Upper lobe of left lung (tissue), 6 donors: Measurements from ENCODE around the gene CDH7. TPM values are rescaled to one million over a fixed set of nuclear protein-coding genes. Genes with fewer than 3 reads are reported as not detected.

Experiments used
- ATAC-seq, 2 donors: fragments of 200-7000 bp; cut with Tn5 transposase; one replicate each; pipeline ENCODE4 v1.9.1; 2022; ENCODE audit warnings: mild to moderate bottlenecking in 2 of 2, moderate library complexity in 2 of 2; ENCODE audit not compliant: low FRiP score in 2 of 2
- DNase-seq, 2 donors: peaks; one replicate each; pipeline ENCODE4 v3.0.0-alpha.2; 2019 to 2020
- H3K27ac ChIP-seq, 4 donors: fragments of 200-600 bp; sonication (generic); one replicate each; pipeline ENCODE4 v1.5.1; 2016 to 2019
- H3K27me3 ChIP-seq, 4 donors: fragments of 200-600 bp; sonication (generic); one replicate each; pipeline ENCODE4 v1.5.1; 2017 to 2019
- H3K36me3 ChIP-seq, 4 donors: fragments of 200-600 bp; sonication (generic); one replicate each; pipeline ENCODE4 v1.5.1; 2016 to 2019
- H3K4me1 ChIP-seq, 4 donors: fragments of 200-600 bp; sonication (generic); one replicate each; pipeline ENCODE4 v1.5.1; 2018 to 2019
- H3K4me3 ChIP-seq, 4 donors: fragments of 200-600 bp; sonication (generic); one replicate each; pipeline ENCODE4 v1.5.1; 2017 to 2019; ENCODE audit warnings: mild to moderate bottlenecking in 2 of 4, moderate library complexity in 1 of 4
- H3K9me3 ChIP-seq, 4 donors: fragments of 200-600 bp; sonication (generic); one replicate each; pipeline ENCODE4 v1.5.1; 2018 to 2019
- EP300 ChIP-seq, 4 donors: sonication (generic); formaldehyde crosslinking; IDR thresholded peaks; one replicate each; pipeline ENCODE4 v1.5.1; 2017; ENCODE audit warnings: antibody characterized with exemption in 4 of 4, control low read depth in 2 of 4
- POLR2A ChIP-seq, 4 donors: fragments of 450-650 bp; IDR thresholded peaks; one replicate each; pipeline ENCODE4 v1.5.1; 2016 to 2017; ENCODE audit warnings: antibody characterized with exemption in 4 of 4, mild to moderate bottlenecking in 2 of 4
- POLR2AphosphoS5 ChIP-seq, 2 donors: sonication (generic); formaldehyde crosslinking; IDR thresholded peaks; one replicate each; pipeline ENCODE4 v1.5.1; 2017; ENCODE audit warnings: antibody characterized with exemption in 2 of 2
- WGBS, 2 donors: methylation state at CpG; one replicate each; pipeline ENCODE4 v1.1.5; 2017 to 2018; 5-methylcytosine and 5-hydroxymethylcytosine counted together
- total RNA-seq, 6 donors: library from RNA; depleted of rRNA in 4 of 6; stranded (reverse); fragments of >200 nt in 4 of 6; gene quantifications; one replicate each; pipeline versions ENCODE4 v1.1.0 to v1.2.1, GENCODE V29; 2016 to 2021
- TF ChIP-seq, protein P1 (sequence below), 6 experiments: fragments of 450-650 bp in 4 of 6; fragments of 200-600 bp in 2 of 6; sonication (generic) in 2 of 6; IDR thresholded peaks; one replicate each; pipeline ENCODE4 v1.5.1; 2016 to 2019; ENCODE audit warnings: antibody characterized with exemption in 6 of 6
- donor health status: DM: no; HTN: no; CAD: no; lungs with moderate emphysema.
- donor health status: DM: no; HTN: yes; CAD: no; lungs with severe emphysema.

Gene CDH7
- total RNA-seq, 6 donors from 2014 or later = 0.13 to 0.20 TPM; not detected in 4

DNA sequence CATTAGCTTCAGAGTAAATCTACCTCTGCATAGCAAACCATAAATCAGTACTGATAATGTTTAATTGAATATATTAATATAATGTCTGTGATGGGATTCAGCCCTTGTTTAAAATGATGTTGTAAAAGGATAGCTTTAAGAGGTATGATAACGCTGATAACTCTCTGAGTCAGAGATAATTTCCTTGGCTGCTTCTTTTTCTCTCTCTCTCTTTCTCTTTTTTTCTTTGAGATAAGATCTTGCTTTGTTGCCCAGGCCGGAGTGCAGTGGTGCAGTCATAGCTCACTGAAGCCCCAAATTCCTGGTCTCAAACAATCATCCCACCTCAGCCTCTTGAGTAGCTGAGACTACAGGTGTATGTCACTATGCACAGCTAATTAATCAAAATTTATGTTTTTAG is 35.7 kb downstream of the CDH7 start:
- Histone ChIP-seq H3K9me3 (no peaks in the 10 kb centered on the region), H3K27ac (no peak overlapping the region), H3K36me3 (no peaks in the 10 kb centered on the region), H3K4me1 (no peaks in the 10 kb centered on the region), H3K4me3 (no peak overlapping the region), H3K27me3 (no peaks in the 10 kb centered on the region)
- 49 to 57% methylated on average over 2 of the region's 2 CpGs for WGBS, 2 donors
- TF ChIP-seq, protein P1, sequence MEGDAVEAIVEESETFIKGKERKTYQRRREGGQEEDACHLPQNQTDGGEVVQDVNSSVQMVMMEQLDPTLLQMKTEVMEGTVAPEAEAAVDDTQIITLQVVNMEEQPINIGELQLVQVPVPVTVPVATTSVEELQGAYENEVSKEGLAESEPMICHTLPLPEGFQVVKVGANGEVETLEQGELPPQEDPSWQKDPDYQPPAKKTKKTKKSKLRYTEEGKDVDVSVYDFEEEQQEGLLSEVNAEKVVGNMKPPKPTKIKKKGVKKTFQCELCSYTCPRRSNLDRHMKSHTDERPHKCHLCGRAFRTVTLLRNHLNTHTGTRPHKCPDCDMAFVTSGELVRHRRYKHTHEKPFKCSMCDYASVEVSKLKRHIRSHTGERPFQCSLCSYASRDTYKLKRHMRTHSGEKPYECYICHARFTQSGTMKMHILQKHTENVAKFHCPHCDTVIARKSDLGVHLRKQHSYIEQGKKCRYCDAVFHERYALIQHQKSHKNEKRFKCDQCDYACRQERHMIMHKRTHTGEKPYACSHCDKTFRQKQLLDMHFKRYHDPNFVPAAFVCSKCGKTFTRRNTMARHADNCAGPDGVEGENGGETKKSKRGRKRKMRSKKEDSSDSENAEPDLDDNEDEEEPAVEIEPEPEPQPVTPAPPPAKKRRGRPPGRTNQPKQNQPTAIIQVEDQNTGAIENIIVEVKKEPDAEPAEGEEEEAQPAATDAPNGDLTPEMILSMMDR (IDR thresholded peaks at IDR 0.05) = no peak
- no peak for TF ChIP-seq EP300 (IDR thresholded peaks at IDR 0.05)
- no peak for TF ChIP-seq POLR2AphosphoS5 (IDR thresholded peaks at IDR 0.05)
- TF ChIP-seq POLR2A (IDR thresholded peaks at IDR 0.05) = no peak
- ATAC-seq (no peak), DNase-seq (no peak)

DNA sequence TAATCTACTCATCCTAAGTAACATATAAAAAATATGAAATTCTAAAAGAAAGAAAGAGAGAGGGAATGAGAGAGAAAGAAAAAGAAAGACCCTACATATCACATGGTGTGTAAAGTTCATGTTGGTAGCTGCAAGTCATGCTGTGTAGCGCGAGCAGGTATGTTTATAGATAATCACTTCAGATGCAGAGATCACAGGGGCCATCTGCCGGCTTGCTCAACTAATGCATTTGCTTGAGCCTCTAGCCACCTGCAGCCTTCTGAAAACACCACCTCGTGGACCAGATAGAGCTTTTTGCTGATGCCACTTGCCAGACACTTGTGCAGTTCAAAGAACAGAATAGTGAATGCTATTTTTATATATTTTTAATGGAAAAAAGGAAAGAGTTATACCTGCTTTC is 37.6 kb downstream of the CDH7 start:
- no peaks in the 10 kb centered on the region for H3K9me3 ChIP-seq
- DNase-seq = no peak
- H3K27ac ChIP-seq = no peak overlapping the region
- no peaks in the 10 kb centered on the region for H3K36me3 ChIP-seq
- TF ChIP-seq POLR2A (IDR thresholded peaks at IDR 0.05) (no peak), POLR2AphosphoS5 (IDR thresholded peaks at IDR 0.05) (no peak), EP300 (IDR thresholded peaks at IDR 0.05) (no peak)
- TF ChIP-seq, protein P1 (IDR thresholded peaks at IDR 0.05) = no peak
- H3K27me3 ChIP-seq = no peaks in the 10 kb centered on the region
- H3K4me1 ChIP-seq = no peaks in the 10 kb centered on the region
- 47 to 54% methylated on average over 4 of the region's 4 CpGs for WGBS, 2 donors
- ATAC-seq = no peak
- no peak overlapping the region for H3K4me3 ChIP-seq

DNA sequence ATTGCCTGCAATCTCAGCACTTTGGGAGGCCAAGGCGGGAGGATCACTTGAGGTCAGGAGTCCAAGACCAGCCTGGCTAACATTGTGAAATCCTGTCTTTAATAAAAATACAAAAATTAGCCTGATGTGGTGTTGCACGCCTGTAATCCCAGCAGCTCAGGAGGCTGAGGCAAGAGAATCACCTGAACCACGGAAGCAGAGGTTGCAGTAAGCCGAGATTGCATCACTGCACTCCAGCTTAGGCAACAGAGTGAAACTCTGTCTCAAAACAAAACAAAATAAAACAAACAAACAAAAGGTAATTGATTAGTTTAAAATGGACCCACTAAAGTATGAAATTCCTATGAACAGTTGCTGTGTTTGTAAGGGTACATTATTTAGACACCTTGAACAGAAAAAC is 39.8 kb downstream of the CDH7 start:
- Histone ChIP-seq H3K4me3 (no peak overlapping the region), H3K27ac (no peak overlapping the region), H3K4me1 (no peaks in the 10 kb centered on the region), H3K27me3 (no peaks in the 10 kb centered on the region), H3K36me3 (no peaks in the 10 kb centered on the region), H3K9me3 (no peaks in the 10 kb centered on the region)
- DNase-seq (no peak), ATAC-seq (no peak)
- WGBS, 2 donors = 88 to 91% methylated on average over 4 of the region's 4 CpGs
- TF ChIP-seq, protein P1 (IDR thresholded peaks at IDR 0.05) = no peak
- TF ChIP-seq POLR2AphosphoS5 (IDR thresholded peaks at IDR 0.05) = no peak
- no peak for TF ChIP-seq EP300 (IDR thresholded peaks at IDR 0.05)
- no peak for TF ChIP-seq POLR2A (IDR thresholded peaks at IDR 0.05)

DNA sequence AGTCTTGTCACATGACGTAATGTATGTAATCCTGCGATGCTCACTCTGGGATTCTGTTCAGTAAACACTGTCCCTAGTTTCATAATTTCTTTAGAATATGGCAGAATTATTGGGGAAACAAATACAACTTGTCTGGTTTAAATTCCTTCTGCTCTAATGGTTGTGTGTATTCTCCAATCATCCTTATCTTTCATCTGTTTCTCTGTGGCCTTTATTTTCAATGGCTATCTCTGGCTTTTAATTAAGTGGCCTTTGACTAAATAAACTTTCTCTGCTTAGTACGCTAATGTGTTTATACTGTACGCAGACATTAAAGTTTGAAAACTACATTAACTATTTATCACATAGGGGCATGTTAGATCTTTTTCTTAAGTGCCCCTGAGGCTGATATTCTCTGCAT is 40.9 kb downstream of the CDH7 start:
- Histone ChIP-seq H3K27me3 (no peaks in the 10 kb centered on the region), H3K4me3 (no peak overlapping the region), H3K4me1 (no peaks in the 10 kb centered on the region), H3K36me3 (no peaks in the 10 kb centered on the region), H3K27ac (no peak overlapping the region), H3K9me3 (no peaks in the 10 kb centered on the region)
- WGBS, 2 donors = 65 to 69% methylated on average over 4 of the region's 4 CpGs
- DNase-seq = no peak
- TF ChIP-seq POLR2A (IDR thresholded peaks at IDR 0.05) (no peak), POLR2AphosphoS5 (IDR thresholded peaks at IDR 0.05) (no peak), EP300 (IDR thresholded peaks at IDR 0.05) (no peak)
- TF ChIP-seq, protein P1 (IDR thresholded peaks at IDR 0.05) = no peak
- no peak for ATAC-seq

DNA sequence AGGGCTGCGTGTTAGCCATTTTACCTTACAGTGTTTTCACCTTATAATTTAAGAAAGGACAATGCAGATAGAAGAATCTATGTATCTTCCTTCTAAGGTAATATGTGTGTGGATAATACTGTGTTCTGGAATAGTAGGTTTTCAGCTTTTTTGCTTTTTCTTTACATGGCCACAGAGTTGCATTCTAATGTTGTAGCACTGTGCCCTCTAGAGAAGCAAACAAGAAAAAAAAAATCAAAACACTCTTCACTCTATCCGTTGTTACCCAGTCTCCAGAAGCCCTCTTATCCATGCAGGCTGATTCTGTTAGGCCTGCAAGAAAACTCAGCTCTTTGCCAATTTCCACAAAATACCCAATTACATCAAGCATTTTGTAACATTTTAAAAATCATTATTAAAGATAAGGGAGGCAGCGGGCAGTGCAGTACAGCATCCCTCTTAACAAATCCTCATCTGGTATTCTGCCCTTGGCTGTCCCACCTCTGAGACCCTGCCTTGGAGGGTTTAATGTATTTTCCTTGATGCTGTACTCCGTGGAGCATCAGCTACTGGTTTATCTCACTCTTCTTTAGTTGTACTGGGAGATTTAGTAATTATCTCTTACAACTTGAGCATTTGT is 41.8 kb downstream of the CDH7 start:
- Histone ChIP-seq H3K27me3 (no peaks in the 10 kb centered on the region), H3K36me3 (no peaks in the 10 kb centered on the region), H3K9me3 (no peaks in the 10 kb centered on the region), H3K4me3 (no peak overlapping the region), H3K4me1 (no peaks in the 10 kb centered on the region), H3K27ac (no peak overlapping the region)
- ATAC-seq = no peak
- DNase-seq = no peak
- 68 to 70% methylated on average over 4 of the region's 4 CpGs for WGBS, 2 donors
- TF ChIP-seq EP300 (IDR thresholded peaks at IDR 0.05) = no peak
- no peak for TF ChIP-seq POLR2A (IDR thresholded peaks at IDR 0.05)
- no peak for TF ChIP-seq POLR2AphosphoS5 (IDR thresholded peaks at IDR 0.05)
- TF ChIP-seq, protein P1 (IDR thresholded peaks at IDR 0.05) = no peak
